ENCODE data around the gene ITPA.
A peak's percentile ranks its signal among the peaks of the same experiment; 100 is the strongest.

ITPA gene

GRCh38 chr20:3246682-3247081 is 37.4 kb downstream of the ITPA start:
- DNase-seq (ENCODE audit: low spot score): no peak
- H3K27me3 Mint-ChIP-seq (ENCODE audit: low read depth): peaks cover 32% of the 10 kb centered on the region
- no peaks in the 10 kb centered on the region for H3K9me3 Mint-ChIP-seq
- H3K27ac Mint-ChIP-seq: no peak overlapping the region
- H3K36me3 Mint-ChIP-seq (ENCODE audit: low read depth): no peaks in the 10 kb centered on the region
- peaks cover 2% of the 10 kb centered on the region for H3K4me1 Mint-ChIP-seq (ENCODE audit: low read depth)
- H3K4me3 Mint-ChIP-seq: no peak overlapping the region

- H3K4me1 Mint-ChIP-seq (ENCODE audit: low read depth): peaks cover 2% of the 10 kb centered on the region
- no peak overlapping the region for H3K4me3 Mint-ChIP-seq
- H3K36me3 Mint-ChIP-seq (ENCODE audit: low read depth): no peaks in the 10 kb centered on the region
- H3K27ac Mint-ChIP-seq: no peak overlapping the region
- no peaks in the 10 kb centered on the region for H3K9me3 Mint-ChIP-seq
- peaks cover 25% of the 10 kb centered on the region for H3K27me3 Mint-ChIP-seq (ENCODE audit: low read depth)
- no peak for DNase-seq (ENCODE audit: low spot score)
Observed at GRCh38 chr20:3247638-3248037, 38.3 kb downstream of the ITPA start.

GRCh38 chr20:3248167-3248992 is 39.1 kb downstream of the ITPA start:
- peak overlapping the region; percentile 51 for H3K4me3 Mint-ChIP-seq
- H3K27me3 Mint-ChIP-seq (ENCODE audit: low read depth): peaks cover 25% of the 10 kb centered on the region
- no peaks in the 10 kb centered on the region for H3K9me3 Mint-ChIP-seq
- H3K27ac Mint-ChIP-seq: no peak overlapping the region
- H3K4me1 Mint-ChIP-seq (ENCODE audit: low read depth): peaks cover 2% of the 10 kb centered on the region
- peak; percentile 17 for DNase-seq (ENCODE audit: low spot score)
- H3K36me3 Mint-ChIP-seq (ENCODE audit: low read depth): no peaks in the 10 kb centered on the region

GRCh38 chr20:3248993-3249347 is 39.7 kb downstream of the ITPA start:
- DNase-seq (ENCODE audit: low spot score): no peak
- H3K9me3 Mint-ChIP-seq: no peaks in the 10 kb centered on the region
- H3K36me3 Mint-ChIP-seq (ENCODE audit: low read depth): no peaks in the 10 kb centered on the region
- H3K27me3 Mint-ChIP-seq (ENCODE audit: low read depth): peaks cover 25% of the 10 kb centered on the region
- no peak overlapping the region for H3K27ac Mint-ChIP-seq
- peaks cover 2% of the 10 kb centered on the region for H3K4me1 Mint-ChIP-seq (ENCODE audit: low read depth)
- peak overlapping the region; percentile 7 for H3K4me3 Mint-ChIP-seq

GRCh38 chr20:3250091-3250504 is 40.8 kb downstream of the ITPA start:
- no peaks in the 10 kb centered on the region for H3K9me3 Mint-ChIP-seq
- no peak for DNase-seq (ENCODE audit: low spot score)
- H3K4me3 Mint-ChIP-seq: no peak overlapping the region
- peaks cover 2% of the 10 kb centered on the region for H3K4me1 Mint-ChIP-seq (ENCODE audit: low read depth)
- H3K27ac Mint-ChIP-seq: no peak overlapping the region
- H3K36me3 Mint-ChIP-seq (ENCODE audit: low read depth): no peaks in the 10 kb centered on the region
- H3K27me3 Mint-ChIP-seq (ENCODE audit: low read depth): peaks cover 25% of the 10 kb centered on the region

- DNase-seq (ENCODE audit: low spot score): no peak
- Mint-ChIP-seq H3K4me3 (no peak overlapping the region), H3K27me3 (ENCODE audit: low read depth) (peaks cover 20% of the 10 kb centered on the region), H3K27ac (no peak overlapping the region), H3K36me3 (ENCODE audit: low read depth) (no peaks in the 10 kb centered on the region), H3K4me1 (ENCODE audit: low read depth) (peaks cover 2% of the 10 kb centered on the region), H3K9me3 (no peaks in the 10 kb centered on the region)
Observed at GRCh38 chr20:3251806-3252205, 42.5 kb downstream of the ITPA start.

GRCh38 chr20:3255728-3256127 is 46.4 kb downstream of the ITPA start:
- H3K36me3 Mint-ChIP-seq (ENCODE audit: low read depth): no peaks in the 10 kb centered on the region
- H3K9me3 Mint-ChIP-seq: no peaks in the 10 kb centered on the region
- no peak overlapping the region for H3K27ac Mint-ChIP-seq
- no peak for DNase-seq (ENCODE audit: low spot score)
- no peaks in the 10 kb centered on the region for H3K27me3 Mint-ChIP-seq (ENCODE audit: low read depth)
- no peaks in the 10 kb centered on the region for H3K4me1 Mint-ChIP-seq (ENCODE audit: low read depth)
- no peak overlapping the region for H3K4me3 Mint-ChIP-seq

- DNase-seq (ENCODE audit: low spot score): no peak
- no peak overlapping the region for H3K4me3 Mint-ChIP-seq
- H3K9me3 Mint-ChIP-seq: no peaks in the 10 kb centered on the region
- peaks cover 5% of the 10 kb centered on the region for H3K36me3 Mint-ChIP-seq (ENCODE audit: low read depth)
- no peaks in the 10 kb centered on the region for H3K4me1 Mint-ChIP-seq (ENCODE audit: low read depth)
- H3K27me3 Mint-ChIP-seq (ENCODE audit: low read depth): no peaks in the 10 kb centered on the region
- H3K27ac Mint-ChIP-seq: no peak overlapping the region
Observed at GRCh38 chr20:3258429-3258828, 49.1 kb downstream of the ITPA start.

- Mint-ChIP-seq H3K9me3 (no peaks in the 10 kb centered on the region), H3K4me1 (ENCODE audit: low read depth) (no peaks in the 10 kb centered on the region), H3K36me3 (ENCODE audit: low read depth) (peaks cover 5% of the 10 kb centered on the region), H3K27me3 (ENCODE audit: low read depth) (no peaks in the 10 kb centered on the region), H3K4me3 (no peak overlapping the region), H3K27ac (no peak overlapping the region)
- no peak for DNase-seq (ENCODE audit: low spot score)
Observed at GRCh38 chr20:3262566-3262965, 53.3 kb downstream of the ITPA start.

- DNase-seq (ENCODE audit: low spot score): no peak
- Mint-ChIP-seq H3K4me1 (ENCODE audit: low read depth) (no peaks in the 10 kb centered on the region), H3K27me3 (ENCODE audit: low read depth) (no peaks in the 10 kb centered on the region), H3K36me3 (ENCODE audit: low read depth) (no peaks in the 10 kb centered on the region), H3K27ac (no peak overlapping the region), H3K4me3 (no peak overlapping the region), H3K9me3 (no peaks in the 10 kb centered on the region)
Observed at GRCh38 chr20:3270051-3270450, 60.8 kb downstream of the ITPA start.

GRCh38 chr20:3273371-3273770 is 64.1 kb downstream of the ITPA start:
- Mint-ChIP-seq H3K9me3 (no peaks in the 10 kb centered on the region), H3K36me3 (ENCODE audit: low read depth) (no peaks in the 10 kb centered on the region), H3K27me3 (ENCODE audit: low read depth) (no peaks in the 10 kb centered on the region), H3K27ac (no peak overlapping the region), H3K4me1 (ENCODE audit: low read depth) (no peaks in the 10 kb centered on the region), H3K4me3 (no peak overlapping the region)
- DNase-seq (ENCODE audit: low spot score): no peak
